ENCODE measurements around the gene IFRD2.
A peak's percentile ranks its signal among the peaks of the same experiment; 100 is the strongest.

Gene IFRD2

GRCh38 chr3:50319894-50320625, 27.8 kb upstream of the IFRD2 start:
- H3K4me3 ChIP-seq (ENCODE audit: control insufficient read depth, low read depth, low read length), result peak overlapping the region; percentile 84
- TF ChIP-seq CTCF (conservative IDR thresholded peaks at IDR 0.05; ENCODE audit: control insufficient read depth, insufficient read depth, low read depth, low read length), result no peak
- no peak for DNase-seq (ENCODE audit: low read depth)

GRCh38 chr3:50319181-50319893, 27.1 kb upstream of the IFRD2 start:
- H3K4me3 ChIP-seq (ENCODE audit: control insufficient read depth, low read depth, low read length), result no peak overlapping the region

DNA sequence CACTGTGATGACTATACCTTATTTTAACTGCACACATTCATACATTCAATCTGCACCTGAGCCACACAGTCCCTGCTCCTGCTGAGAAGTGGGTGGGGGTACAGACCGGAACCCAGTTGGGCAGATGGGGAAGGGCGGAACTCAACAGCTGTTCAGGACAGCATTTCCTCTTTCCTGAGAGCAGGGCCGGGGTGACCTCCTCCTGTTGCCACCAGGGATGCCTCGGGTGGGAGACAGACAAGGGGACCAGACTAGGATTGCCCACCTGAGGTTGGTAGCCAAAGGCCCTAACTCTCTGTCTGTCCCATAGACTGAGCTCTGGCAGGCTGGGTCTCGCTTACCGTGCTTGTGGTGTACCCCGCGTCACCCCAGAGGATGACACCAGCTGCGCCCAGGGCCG, 26.4 kb upstream of the IFRD2 start:
- H3K4me3 ChIP-seq (ENCODE audit: control insufficient read depth, low read depth, low read length), result no peak overlapping the region
- no peak for DNase-seq (ENCODE audit: low read depth)
- no peak for TF ChIP-seq CTCF (conservative IDR thresholded peaks at IDR 0.05; ENCODE audit: control insufficient read depth, insufficient read depth, low read depth, low read length)

More at GRCh38 chr3:50319181-50319893, 27.1 kb upstream of the IFRD2 start:
- no peak for TF ChIP-seq CTCF (conservative IDR thresholded peaks at IDR 0.05; ENCODE audit: control insufficient read depth, insufficient read depth, low read depth, low read length)
- DNase-seq (ENCODE audit: low read depth), result no peak

GRCh38 chr3:50318163-50318562, 25.9 kb upstream of the IFRD2 start:
- DNase-seq (ENCODE audit: low read depth), result no peak

GRCh38 chr3:50317300-50317699, 25.1 kb upstream of the IFRD2 start:
- TF ChIP-seq CTCF (conservative IDR thresholded peaks at IDR 0.05; ENCODE audit: control insufficient read depth, insufficient read depth, low read depth, low read length), result no peak

More at GRCh38 chr3:50318163-50318562, 25.9 kb upstream of the IFRD2 start:
- no peak overlapping the region for H3K4me3 ChIP-seq (ENCODE audit: control insufficient read depth, low read depth, low read length)
- no peak for TF ChIP-seq CTCF (conservative IDR thresholded peaks at IDR 0.05; ENCODE audit: control insufficient read depth, insufficient read depth, low read depth, low read length)

GRCh38 chr3:50316657-50317242, 24.5 kb upstream of the IFRD2 start:
- peak; percentile 53 for DNase-seq (ENCODE audit: low read depth)
- no peak overlapping the region for H3K4me3 ChIP-seq (ENCODE audit: control insufficient read depth, low read depth, low read length)
- TF ChIP-seq CTCF (conservative IDR thresholded peaks at IDR 0.05; ENCODE audit: control insufficient read depth, insufficient read depth, low read depth, low read length), result no peak

More at GRCh38 chr3:50317300-50317699, 25.1 kb upstream of the IFRD2 start:
- H3K4me3 ChIP-seq (ENCODE audit: control insufficient read depth, low read depth, low read length), result no peak overlapping the region
- DNase-seq (ENCODE audit: low read depth), result no peak

Measured in fibroblast of mammary gland (primary cell).